HCT116 (cell line): ENCODE measurements around the gene SERINC5. TPM values are rescaled to one million over a fixed set of nuclear protein-coding genes. Genes with fewer than 3 reads are reported as not detected.

Experiments
- ATAC-seq: fragments of 200-7000 bp; cut with Tn5 transposase; 2 replicates; pipeline ENCODE4 v1.9.1; 2020; ENCODE audit warnings: mild to moderate bottlenecking, moderate library complexity
- BruUV-seq: library from RNA; stranded (reverse); fragments of 400-500 nt; replicated peaks from 2 replicates; lab custom pipeline; 2021; lab: Mats Ljungman, UMichigan
- CTCF ChIA-PET: fragments of 300-600 bp; sonication (Branson Sonifier 250); formaldehyde crosslinking; loops from one replicate; lab custom pipeline; 2021; ENCODE audit warnings: antibody characterized with exemption; lab: Charles Lee
- POLR2A ChIA-PET: fragments of 300-600, 350-600 bp; sonication (Branson Sonifier 250); formaldehyde crosslinking; loops from one replicate; lab custom pipeline; 2021; ENCODE audit warnings: antibody characterized with exemption; lab: Charles Lee
- RAD21 ChIA-PET, 2 experiments: fragments of 300-600 bp; sonication (Branson Sonifier 250); formaldehyde crosslinking; loops; one replicate each; lab custom pipeline; 2023; ENCODE audit warnings: low total read pairs in 2 of 2; ENCODE audit not compliant: uncharacterized antibody in 2 of 2, unreplicated experiment in 2 of 2, low non-redundant PET in 1 of 2; lab: Charles Lee
- DNase-seq: peaks from one replicate; pipeline ENCODE4 v3.0.0-alpha.2; 2010; ENCODE audit warnings: low read depth, low spot score
- H2AFZ ChIP-seq: fragments of 200-600 bp; shearing (Covaris generic), sonication (generic); 2 replicates; pipeline ENCODE4 v1.6.1; 2017; ENCODE audit warnings: low read depth, mixed run types, mixed read lengths, antibody characterized with exemption, low read length; ENCODE audit not compliant: poor library complexity, severe bottlenecking
- H3K27ac ChIP-seq: 2 replicates; pipeline ENCODE4 v1.5.1; 2012; ENCODE audit warnings: low read depth, low read length
- H3K27me3 ChIP-seq: fragments of 200-600 bp; sonication (generic); 2 replicates; pipeline ENCODE4 v1.6.1; 2016; ENCODE audit warnings: mixed run types, low read length, mixed read lengths; ENCODE audit not compliant: insufficient read depth
- H3K36me3 ChIP-seq, 2 experiments: fragments of 200-500 bp in 1 of 2; fragments of 200-600 bp in 1 of 2; sonication (Bioruptor generic) in 1 of 2; sonication (generic) in 1 of 2; 2 replicates each; pipeline versions ENCODE4 v1.5.1 to v1.6.1; 2014 to 2016; ENCODE audit warnings: low read length in 2 of 2, inconsistent platforms in 1 of 2, mixed read lengths in 1 of 2, mixed run types in 1 of 2; ENCODE audit not compliant: insufficient read depth in 2 of 2, control insufficient read depth in 1 of 2
- H3K4me1 ChIP-seq, 2 experiments: fragments of 200-600 bp in 1 of 2; sonication (generic) in 1 of 2; 2 replicates each; pipeline versions ENCODE4 v1.5.1 to v1.6.1; 2012 to 2017; ENCODE audit warnings: low read length in 2 of 2, inconsistent platforms in 1 of 2, mild to moderate bottlenecking in 1 of 2, mixed read lengths in 1 of 2, mixed run types in 1 of 2, moderate library complexity in 1 of 2; ENCODE audit not compliant: insufficient read depth in 2 of 2, control insufficient read depth in 1 of 2
- H3K4me2 ChIP-seq: fragments of 200-600 bp; sonication (generic); 2 replicates; pipeline ENCODE4 v1.6.1; 2017; ENCODE audit warnings: mixed run types, low read length, mixed read lengths
- H3K4me3 ChIP-seq, 2 experiments: fragments of 200-600 bp in 1 of 2; sonication (generic) in 1 of 2; replicated peaks in 1 of 2; 2 replicates each; pipeline ENCODE4 v1.5.1; 2011 to 2016; ENCODE audit warnings: low read length in 2 of 2, control low read depth in 1 of 2, low read depth in 1 of 2, mild to moderate bottlenecking in 1 of 2, mixed read lengths in 1 of 2, mixed run types in 1 of 2
- H3K79me2 ChIP-seq: fragments of 200-600 bp; sonication (generic); 2 replicates; pipeline ENCODE4 v1.6.1; 2017; ENCODE audit warnings: mild to moderate bottlenecking, mixed run types, low read length, moderate library complexity, mixed read lengths; ENCODE audit not compliant: insufficient read depth
- H3K9ac ChIP-seq: fragments of 200-600 bp; sonication (generic); 2 replicates; pipeline ENCODE4 v1.6.1; 2016; ENCODE audit warnings: low read length, mixed read lengths
- H3K9me2 ChIP-seq: fragments of 200-600 bp; sonication (generic), shearing (Covaris generic); 2 replicates; pipeline ENCODE4 v1.6.1; 2017; ENCODE audit warnings: mixed run types, mild to moderate bottlenecking, moderate library complexity; ENCODE audit not compliant: insufficient read depth
- H3K9me3 ChIP-seq, 2 experiments: fragments of 200-500 bp in 1 of 2; fragments of 200-600 bp in 1 of 2; sonication (Bioruptor generic) in 1 of 2; sonication (generic) in 1 of 2; 2 replicates each; pipeline ENCODE4 v1.6.1; 2014 to 2017; ENCODE audit warnings: low read length in 2 of 2, mixed read lengths in 2 of 2, inconsistent platforms in 1 of 2, low read depth in 1 of 2, mild to moderate bottlenecking in 1 of 2, mixed run types in 1 of 2, moderate library complexity in 1 of 2; ENCODE audit not compliant: control insufficient read depth in 1 of 2, insufficient read depth in 1 of 2
- H4K20me1 ChIP-seq: fragments of 200-600 bp; sonication (generic), shearing (Covaris generic); 2 replicates; pipeline ENCODE4 v1.6.1; 2017; ENCODE audit warnings: mixed run types, mild to moderate bottlenecking, moderate library complexity; ENCODE audit not compliant: insufficient read depth
- CBX3 ChIP-seq: IDR thresholded peaks from 2 replicates; pipeline ENCODE4 v1.6.1; 2012; ENCODE audit warnings: low read depth
- EGR1 ChIP-seq: IDR thresholded peaks from 2 replicates; pipeline ENCODE4 v1.6.1; 2012; ENCODE audit warnings: low read depth
- ELF1 ChIP-seq: IDR thresholded peaks from 2 replicates; pipeline ENCODE4 v1.6.1; 2012; ENCODE audit warnings: low read depth, borderline replicate concordance
- EZH2phosphoT487 ChIP-seq: fragments of 200-600 bp; IDR thresholded peaks from 2 replicates; pipeline ENCODE4 v1.6.1; 2018; ENCODE audit warnings: antibody characterized with exemption, borderline replicate concordance
- FOSL1 ChIP-seq: IDR thresholded peaks from 2 replicates; pipeline ENCODE4 v1.6.1; 2012; ENCODE audit warnings: low read depth
- JUND ChIP-seq: IDR thresholded peaks from 2 replicates; pipeline ENCODE4 v1.6.1; 2012
- POLR2A ChIP-seq: IDR thresholded peaks from 2 replicates; pipeline ENCODE4 v1.7.0; 2011; ENCODE audit warnings: borderline replicate concordance; ENCODE audit not compliant: insufficient read depth, insufficient read length; ENCODE audit errors: extremely low read depth
- RAD21 ChIP-seq: IDR thresholded peaks from 2 replicates; pipeline ENCODE4 v1.6.1; 2012; ENCODE audit warnings: low read depth, mild to moderate bottlenecking
- SP1 ChIP-seq: IDR thresholded peaks from 2 replicates; pipeline ENCODE4 v1.6.1; 2012; ENCODE audit warnings: low read depth
- TCF7L2 ChIP-seq: IDR thresholded peaks from 2 replicates; pipeline ENCODE4 v1.7.0; 2011; ENCODE audit warnings: borderline replicate concordance, inconsistent platforms; ENCODE audit not compliant: insufficient read depth, insufficient read length; ENCODE audit errors: extremely low read depth
- YY1 ChIP-seq: IDR thresholded peaks from 2 replicates; pipeline ENCODE4 v1.6.1; 2011; ENCODE audit warnings: low read length, low read depth, moderate library complexity, mild to moderate bottlenecking; ENCODE audit not compliant: insufficient replicate concordance; ENCODE audit errors: extremely low read depth
- ZFX ChIP-seq: fragments of 450-650 bp; IDR thresholded peaks from 2 replicates; pipeline ENCODE4 v1.6.1; 2017
- ZNF274 ChIP-seq: fragments of 200-500 bp; sonication (Bioruptor generic); IDR thresholded peaks from 2 replicates; pipeline ENCODE4 v1.6.1; 2014; ENCODE audit warnings: mild to moderate bottlenecking, low read depth, low read length, inconsistent platforms
- intact Hi-C: fragments of 100-400 bp; cut with micrococcal nuclease; formaldehyde crosslinking; loops from 2 replicates; pipeline ENCODE4 v1.10.0; 2022
- total RNA-seq: library from RNA; stranded (reverse); gene quantifications from one replicate; pipeline ENCODE4 v1.2.1, GENCODE V29; 2021; ENCODE audit not compliant: unreplicated experiment
- TF ChIP-seq, protein P1 (sequence below): IDR thresholded peaks from 2 replicates; pipeline ENCODE4 v1.6.1; 2011; ENCODE audit warnings: mild to moderate bottlenecking, low read length, moderate library complexity; ENCODE audit not compliant: insufficient replicate concordance; ENCODE audit errors: extremely low read depth
- TF ChIP-seq, protein P2 (sequence below): IDR thresholded peaks from 2 replicates; pipeline ENCODE4 v1.6.1; 2012; ENCODE audit warnings: low read depth
- TF ChIP-seq, protein P3 (sequence below): IDR thresholded peaks from 2 replicates; pipeline ENCODE4 v1.6.1; 2012

The SERINC5 gene
- total RNA-seq, 1 experiment from 2014 or later: 39.3 TPM

DNA sequence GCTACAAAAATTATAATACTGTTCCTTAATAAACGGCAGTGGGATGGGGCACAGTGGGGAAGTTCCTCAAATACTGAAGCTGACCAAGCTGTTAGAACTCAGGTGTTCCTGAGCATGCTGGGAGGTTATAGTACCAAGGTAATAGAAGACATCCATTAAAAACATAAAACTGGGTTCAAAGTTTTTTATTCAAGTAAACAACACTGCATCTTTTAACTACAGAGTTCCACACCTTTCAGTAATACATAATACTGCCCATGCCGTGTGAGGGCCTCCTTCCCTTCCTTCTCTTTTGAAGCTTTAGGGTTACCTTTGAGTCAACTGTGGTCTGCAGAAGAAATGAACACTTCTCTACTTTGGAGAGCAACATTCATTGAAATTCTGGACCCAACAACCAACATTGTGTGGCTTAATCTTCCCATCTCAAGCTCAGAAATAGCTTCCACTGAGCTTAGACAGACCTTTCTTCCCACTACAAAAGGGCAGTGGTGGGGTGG lies 43.6 kb downstream of the SERINC5 start:
- H3K9me2 ChIP-seq: no peaks in the 10 kb centered on the region
- H3K27ac ChIP-seq: no peak overlapping the region
- H3K9ac ChIP-seq: no peak overlapping the region
- CTCF ChIA-PET: no interaction called here
- H3K4me3 ChIP-seq: no peak overlapping the region
- no peak for TF ChIP-seq ZFX
- no peak for TF ChIP-seq ELF1
- TF ChIP-seq, protein P1, sequence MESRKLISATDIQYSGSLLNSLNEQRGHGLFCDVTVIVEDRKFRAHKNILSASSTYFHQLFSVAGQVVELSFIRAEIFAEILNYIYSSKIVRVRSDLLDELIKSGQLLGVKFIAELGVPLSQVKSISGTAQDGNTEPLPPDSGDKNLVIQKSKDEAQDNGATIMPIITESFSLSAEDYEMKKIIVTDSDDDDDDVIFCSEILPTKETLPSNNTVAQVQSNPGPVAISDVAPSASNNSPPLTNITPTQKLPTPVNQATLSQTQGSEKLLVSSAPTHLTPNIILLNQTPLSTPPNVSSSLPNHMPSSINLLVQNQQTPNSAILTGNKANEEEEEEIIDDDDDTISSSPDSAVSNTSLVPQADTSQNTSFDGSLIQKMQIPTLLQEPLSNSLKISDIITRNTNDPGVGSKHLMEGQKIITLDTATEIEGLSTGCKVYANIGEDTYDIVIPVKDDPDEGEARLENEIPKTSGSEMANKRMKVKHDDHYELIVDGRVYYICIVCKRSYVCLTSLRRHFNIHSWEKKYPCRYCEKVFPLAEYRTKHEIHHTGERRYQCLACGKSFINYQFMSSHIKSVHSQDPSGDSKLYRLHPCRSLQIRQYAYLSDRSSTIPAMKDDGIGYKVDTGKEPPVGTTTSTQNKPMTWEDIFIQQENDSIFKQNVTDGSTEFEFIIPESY: no peak
- no peak for TF ChIP-seq EGR1
- TF ChIP-seq RAD21: no peak
- no peak for TF ChIP-seq TCF7L2
- TF ChIP-seq, all 23 proteins: peak for 0
- H3K9me3 ChIP-seq: no peaks in the 10 kb centered on the region
- no TSS peak for BruUV-seq
- H2AFZ ChIP-seq: no peak overlapping the region
- no peaks in the 10 kb centered on the region for H4K20me1 ChIP-seq
- DNase-seq (no peak), ATAC-seq (no peak)
- no peaks in the 10 kb centered on the region for H3K36me3 ChIP-seq
- POLR2A ChIA-PET: no interaction called here
- RAD21 ChIA-PET: no interaction called here
- H3K4me2 ChIP-seq: no peak overlapping the region
- H3K4me1 ChIP-seq: peaks cover 3 to 8% of the 10 kb centered on the region in 2 experiments; a peak in 3 of 4 replicates
- H3K27me3 ChIP-seq: no peaks in the 10 kb centered on the region
- intact Hi-C loops: no loop called here
- H3K79me2 ChIP-seq: peaks cover 6% of the 10 kb centered on the region

DNA sequence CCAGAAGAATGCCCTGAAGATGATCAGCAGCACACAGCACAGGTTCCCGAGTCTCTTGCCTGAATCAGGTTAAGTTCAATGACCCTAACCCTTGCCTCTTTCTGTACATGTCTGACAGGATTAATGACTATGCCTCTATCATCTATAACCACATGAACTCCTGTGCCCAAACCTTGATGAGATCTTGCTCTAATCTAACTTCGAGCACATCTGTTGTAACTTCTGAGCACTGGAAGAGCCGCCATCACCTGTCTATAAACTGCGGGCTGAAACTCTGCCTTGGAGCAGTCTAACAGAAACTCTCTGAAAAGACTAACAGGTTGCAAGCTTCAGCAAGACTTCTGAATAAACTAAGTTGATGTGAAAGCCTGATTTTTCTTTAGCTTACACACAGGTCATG lies 44.5 kb downstream of the SERINC5 start:
- DNase-seq (no peak), ATAC-seq (no peak)
- Histone ChIP-seq H3K27me3 (no peaks in the 10 kb centered on the region), H3K4me3 (no peak overlapping the region), H3K36me3 (no peaks in the 10 kb centered on the region), H2AFZ (no peak overlapping the region), H3K27ac (no peak overlapping the region), H3K9ac (no peak overlapping the region), H3K4me2 (no peak overlapping the region), H3K9me3 (no peaks in the 10 kb centered on the region), H4K20me1 (no peaks in the 10 kb centered on the region), H3K4me1 (peaks cover 3 to 8% of the 10 kb centered on the region in 2 experiments; a peak in 3 of 4 replicates), H3K79me2 (peaks cover 4% of the 10 kb centered on the region; the same call in 1 of the 2 replicates), H3K9me2 (no peaks in the 10 kb centered on the region)
- RAD21 ChIA-PET: no interaction called here
- POLR2A ChIA-PET: no interaction called here
- BruUV-seq: no TSS peak
- intact Hi-C loops: no loop called here
- CTCF ChIA-PET: no interaction called here
- no peak for TF ChIP-seq POLR2A
- no peak for TF ChIP-seq SP1
- TF ChIP-seq, protein P2, sequence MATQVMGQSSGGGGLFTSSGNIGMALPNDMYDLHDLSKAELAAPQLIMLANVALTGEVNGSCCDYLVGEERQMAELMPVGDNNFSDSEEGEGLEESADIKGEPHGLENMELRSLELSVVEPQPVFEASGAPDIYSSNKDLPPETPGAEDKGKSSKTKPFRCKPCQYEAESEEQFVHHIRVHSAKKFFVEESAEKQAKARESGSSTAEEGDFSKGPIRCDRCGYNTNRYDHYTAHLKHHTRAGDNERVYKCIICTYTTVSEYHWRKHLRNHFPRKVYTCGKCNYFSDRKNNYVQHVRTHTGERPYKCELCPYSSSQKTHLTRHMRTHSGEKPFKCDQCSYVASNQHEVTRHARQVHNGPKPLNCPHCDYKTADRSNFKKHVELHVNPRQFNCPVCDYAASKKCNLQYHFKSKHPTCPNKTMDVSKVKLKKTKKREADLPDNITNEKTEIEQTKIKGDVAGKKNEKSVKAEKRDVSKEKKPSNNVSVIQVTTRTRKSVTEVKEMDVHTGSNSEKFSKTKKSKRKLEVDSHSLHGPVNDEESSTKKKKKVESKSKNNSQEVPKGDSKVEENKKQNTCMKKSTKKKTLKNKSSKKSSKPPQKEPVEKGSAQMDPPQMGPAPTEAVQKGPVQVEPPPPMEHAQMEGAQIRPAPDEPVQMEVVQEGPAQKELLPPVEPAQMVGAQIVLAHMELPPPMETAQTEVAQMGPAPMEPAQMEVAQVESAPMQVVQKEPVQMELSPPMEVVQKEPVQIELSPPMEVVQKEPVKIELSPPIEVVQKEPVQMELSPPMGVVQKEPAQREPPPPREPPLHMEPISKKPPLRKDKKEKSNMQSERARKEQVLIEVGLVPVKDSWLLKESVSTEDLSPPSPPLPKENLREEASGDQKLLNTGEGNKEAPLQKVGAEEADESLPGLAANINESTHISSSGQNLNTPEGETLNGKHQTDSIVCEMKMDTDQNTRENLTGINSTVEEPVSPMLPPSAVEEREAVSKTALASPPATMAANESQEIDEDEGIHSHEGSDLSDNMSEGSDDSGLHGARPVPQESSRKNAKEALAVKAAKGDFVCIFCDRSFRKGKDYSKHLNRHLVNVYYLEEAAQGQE: no peak
- TF ChIP-seq RAD21: no peak
- no peak for TF ChIP-seq YY1
- no peak for TF ChIP-seq FOSL1
- no peak for TF ChIP-seq JUND
- no peak for TF ChIP-seq CBX3
- TF ChIP-seq TCF7L2: no peak
- TF ChIP-seq EZH2phosphoT487: no peak
- no peak for TF ChIP-seq ZFX
- TF ChIP-seq, protein P3, sequence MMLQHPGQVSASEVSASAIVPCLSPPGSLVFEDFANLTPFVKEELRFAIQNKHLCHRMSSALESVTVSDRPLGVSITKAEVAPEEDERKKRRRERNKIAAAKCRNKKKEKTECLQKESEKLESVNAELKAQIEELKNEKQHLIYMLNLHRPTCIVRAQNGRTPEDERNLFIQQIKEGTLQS: no peak
- no peak for TF ChIP-seq ZNF274
